Measurements from ENCODE around the gene CYP26B1. TPM values are rescaled to one million over a fixed set of nuclear protein-coding genes. Genes with fewer than 3 reads are reported as not detected.

Gene CYP26B1
- total and polyA plus RNA-seq, 8 donors = 3.1 to 7.6 (median 4.9) TPM

GRCh38 chr2:72117029-72117428 lies 30.6 kb downstream of the CYP26B1 start:
- TF ChIP-seq CTCF (IDR thresholded peaks at IDR 0.05) = no peak
- intact Hi-C loops (cut with DNase I) = no loop called here
- no peaks in the 10 kb centered on the region for H3K9me3 ChIP-seq
- no peak overlapping the region for H3K4me3 ChIP-seq
- H3K27me3 ChIP-seq = peaks cover 0 to 4% of the 10 kb centered on the region in 2 donors
- DNase-seq = no peak
- ATAC-seq = no peak
- no peaks in the 10 kb centered on the region for H3K36me3 ChIP-seq
- no peak overlapping the region for H3K27ac ChIP-seq
- H3K4me1 ChIP-seq = peaks cover 4 to 7% of the 10 kb centered on the region in 2 donors

- Histone ChIP-seq H3K36me3 (no peaks in the 10 kb centered on the region), H3K4me3 (no peak overlapping the region), H3K4me1 (peaks cover 4 to 7% of the 10 kb centered on the region in 2 donors), H3K27ac (no peak overlapping the region), H3K27me3 (no peaks in the 10 kb centered on the region), H3K9me3 (no peaks in the 10 kb centered on the region)
- DNase-seq (peak in 1 of 4 donors; percentile 39), ATAC-seq (no peak)
- no peak for TF ChIP-seq CTCF (IDR thresholded peaks at IDR 0.05)
- intact Hi-C loops (cut with DNase I) = no loop called here
Measured at GRCh38 chr2:72116081-72116533, 31.6 kb downstream of the CYP26B1 start.

- TF ChIP-seq CTCF (IDR thresholded peaks at IDR 0.05) = no peak
- Histone ChIP-seq H3K36me3 (no peaks in the 10 kb centered on the region), H3K27ac (no peak overlapping the region), H3K4me3 (no peak overlapping the region), H3K9me3 (no peaks in the 10 kb centered on the region), H3K27me3 (no peaks in the 10 kb centered on the region), H3K4me1 (peaks cover 4 to 7% of the 10 kb centered on the region in 2 donors)
- peak; percentile 81 for ATAC-seq
- DNase-seq = peak in 2 of 4 donors; percentile 10 to 81
- intact Hi-C loops (cut with DNase I) = no loop called here
Measured at GRCh38 chr2:72115110-72116080, 32.3 kb downstream of the CYP26B1 start.

- DNase-seq = peak in 1 of 4 donors; percentile 71
Measured at GRCh38 chr2:72114693-72115051, 33.0 kb downstream of the CYP26B1 start.

More at GRCh38 chr2:72114693-72115051, 33.0 kb downstream of the CYP26B1 start:
- intact Hi-C loops (cut with DNase I) = no loop called here
- no peak overlapping the region for H3K27ac ChIP-seq
- TF ChIP-seq CTCF (IDR thresholded peaks at IDR 0.05) = no peak
- H3K4me3 ChIP-seq = no peak overlapping the region
- ATAC-seq = no peak
- H3K4me1 ChIP-seq = peaks cover 4 to 7% of the 10 kb centered on the region in 2 donors
- no peaks in the 10 kb centered on the region for H3K36me3 ChIP-seq
- H3K27me3 ChIP-seq = no peaks in the 10 kb centered on the region
- H3K9me3 ChIP-seq = no peaks in the 10 kb centered on the region
